Measurements from ENCODE around the gene HUWE1.
"Not testable (repeated sequence)": the region's sequence is repeated elsewhere in the genome, so short reads cannot be mapped to it uniquely, and the experiment has no call there.

The HUWE1 gene, protein sequence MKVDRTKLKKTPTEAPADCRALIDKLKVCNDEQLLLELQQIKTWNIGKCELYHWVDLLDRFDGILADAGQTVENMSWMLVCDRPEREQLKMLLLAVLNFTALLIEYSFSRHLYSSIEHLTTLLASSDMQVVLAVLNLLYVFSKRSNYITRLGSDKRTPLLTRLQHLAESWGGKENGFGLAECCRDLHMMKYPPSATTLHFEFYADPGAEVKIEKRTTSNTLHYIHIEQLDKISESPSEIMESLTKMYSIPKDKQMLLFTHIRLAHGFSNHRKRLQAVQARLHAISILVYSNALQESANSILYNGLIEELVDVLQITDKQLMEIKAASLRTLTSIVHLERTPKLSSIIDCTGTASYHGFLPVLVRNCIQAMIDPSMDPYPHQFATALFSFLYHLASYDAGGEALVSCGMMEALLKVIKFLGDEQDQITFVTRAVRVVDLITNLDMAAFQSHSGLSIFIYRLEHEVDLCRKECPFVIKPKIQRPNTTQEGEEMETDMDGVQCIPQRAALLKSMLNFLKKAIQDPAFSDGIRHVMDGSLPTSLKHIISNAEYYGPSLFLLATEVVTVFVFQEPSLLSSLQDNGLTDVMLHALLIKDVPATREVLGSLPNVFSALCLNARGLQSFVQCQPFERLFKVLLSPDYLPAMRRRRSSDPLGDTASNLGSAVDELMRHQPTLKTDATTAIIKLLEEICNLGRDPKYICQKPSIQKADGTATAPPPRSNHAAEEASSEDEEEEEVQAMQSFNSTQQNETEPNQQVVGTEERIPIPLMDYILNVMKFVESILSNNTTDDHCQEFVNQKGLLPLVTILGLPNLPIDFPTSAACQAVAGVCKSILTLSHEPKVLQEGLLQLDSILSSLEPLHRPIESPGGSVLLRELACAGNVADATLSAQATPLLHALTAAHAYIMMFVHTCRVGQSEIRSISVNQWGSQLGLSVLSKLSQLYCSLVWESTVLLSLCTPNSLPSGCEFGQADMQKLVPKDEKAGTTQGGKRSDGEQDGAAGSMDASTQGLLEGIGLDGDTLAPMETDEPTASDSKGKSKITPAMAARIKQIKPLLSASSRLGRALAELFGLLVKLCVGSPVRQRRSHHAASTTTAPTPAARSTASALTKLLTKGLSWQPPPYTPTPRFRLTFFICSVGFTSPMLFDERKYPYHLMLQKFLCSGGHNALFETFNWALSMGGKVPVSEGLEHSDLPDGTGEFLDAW (N-terminal part only)

DNA sequence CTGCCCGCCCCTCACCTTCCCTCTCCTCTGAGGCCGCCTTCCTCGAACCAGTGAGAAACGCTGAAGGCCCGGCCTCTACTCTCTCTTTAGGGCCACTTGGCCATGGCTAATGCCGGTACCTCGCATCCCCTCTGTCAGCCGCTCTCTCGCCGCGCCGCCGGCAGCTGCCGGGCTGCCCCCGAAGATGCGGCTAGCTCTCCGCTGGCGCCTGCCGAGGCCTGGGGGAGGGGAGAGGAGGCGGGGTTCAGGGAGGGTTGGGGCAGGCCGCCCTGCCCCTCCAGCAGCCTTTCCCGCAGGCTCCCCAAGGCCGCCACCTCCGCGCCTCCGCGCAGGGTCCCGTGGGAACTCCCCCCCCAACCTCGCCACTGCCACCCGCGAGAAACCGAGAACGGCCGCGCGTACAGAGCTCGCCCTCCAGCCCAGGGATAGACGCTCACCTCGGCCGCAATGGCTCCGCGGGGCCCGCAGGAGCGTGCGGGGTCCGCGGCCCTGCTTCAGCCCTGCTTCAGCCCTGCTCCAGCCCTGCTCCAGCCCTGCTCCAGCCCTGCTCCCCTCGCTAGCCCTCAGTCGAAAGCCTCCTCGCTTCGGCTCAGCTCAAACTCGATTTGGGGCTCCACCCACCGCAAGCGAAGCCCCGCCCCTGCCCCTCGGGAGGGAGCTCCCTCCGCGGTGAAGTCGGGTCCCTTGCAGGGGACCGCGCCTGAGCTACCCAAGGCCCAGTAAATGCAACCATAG is at the start of gene HUWE1:
Gene HUWE1 (minus strand): TSS at position 569 of the 735 bp plus-strand sequence. CDS start 32,612 bp downstream, outside the sequence.
- Histone ChIP-seq H3K36me3 (ENCODE audit: insufficient read depth, low read length) (no peaks in the 10 kb centered on the region), H3K9me3 (ENCODE audit: control insufficient read depth, insufficient read depth, low read length) (no peaks in the 10 kb centered on the region), H3K4me1 (ENCODE audit: insufficient read depth, low read length) (no peaks in the 10 kb centered on the region), H3K9ac (ENCODE audit: low read depth, low read length) (peak within 1 kb of the TSS; percentile 86)

GRCh38 chrX:53732797-53733196 is 46.3 kb upstream of the HUWE1 start:
- no peak overlapping the region for H3K9ac ChIP-seq (ENCODE audit: low read depth, low read length)
- no peaks in the 10 kb centered on the region for H3K4me1 ChIP-seq (ENCODE audit: insufficient read depth, low read length)
- H3K9me3 ChIP-seq (ENCODE audit: control insufficient read depth, insufficient read depth, low read length): no peaks in the 10 kb centered on the region; the same call in 1 of the 2 replicates
- H3K36me3 ChIP-seq (ENCODE audit: insufficient read depth, low read length): no peaks in the 10 kb centered on the region

- Histone ChIP-seq H3K4me1 (ENCODE audit: insufficient read depth, low read length) (no peaks in the 10 kb centered on the region), H3K36me3 (ENCODE audit: insufficient read depth, low read length) (no peaks in the 10 kb centered on the region), H3K9me3 (ENCODE audit: control insufficient read depth, insufficient read depth, low read length) (no peaks in the 10 kb centered on the region), H3K9ac (ENCODE audit: low read depth, low read length) (no peak overlapping the region)
Observed at GRCh38 chrX:53729751-53730150, 43.2 kb upstream of the HUWE1 start.

DNA sequence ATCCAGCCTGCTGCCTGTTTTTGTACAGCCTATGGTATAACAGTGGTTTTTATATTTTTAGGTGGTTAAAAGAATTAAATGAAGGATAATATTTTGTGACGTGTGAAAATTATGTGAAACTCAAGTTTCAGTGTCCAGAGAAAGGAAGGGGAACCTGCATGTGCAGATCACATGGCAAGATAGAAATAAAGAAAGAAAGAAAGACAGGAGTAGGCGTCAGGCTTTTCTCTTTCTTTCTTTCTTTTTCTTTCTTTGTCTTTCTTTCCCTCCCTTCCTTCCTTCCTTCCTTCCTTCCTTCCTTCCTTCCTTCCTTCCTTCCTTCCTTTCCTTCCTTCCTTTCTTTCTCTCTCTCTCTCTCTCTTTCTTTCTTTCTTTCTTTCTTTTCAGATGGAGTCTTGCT is 42.0 kb upstream of the HUWE1 start:
- H3K4me1 ChIP-seq (ENCODE audit: insufficient read depth, low read length): no peaks in the 10 kb centered on the region
- H3K9me3 ChIP-seq (ENCODE audit: control insufficient read depth, insufficient read depth, low read length): no peaks in the 10 kb centered on the region
- no peak overlapping the region for H3K9ac ChIP-seq (ENCODE audit: low read depth, low read length)
- H3K36me3 ChIP-seq (ENCODE audit: insufficient read depth, low read length): no peaks in the 10 kb centered on the region

DNA sequence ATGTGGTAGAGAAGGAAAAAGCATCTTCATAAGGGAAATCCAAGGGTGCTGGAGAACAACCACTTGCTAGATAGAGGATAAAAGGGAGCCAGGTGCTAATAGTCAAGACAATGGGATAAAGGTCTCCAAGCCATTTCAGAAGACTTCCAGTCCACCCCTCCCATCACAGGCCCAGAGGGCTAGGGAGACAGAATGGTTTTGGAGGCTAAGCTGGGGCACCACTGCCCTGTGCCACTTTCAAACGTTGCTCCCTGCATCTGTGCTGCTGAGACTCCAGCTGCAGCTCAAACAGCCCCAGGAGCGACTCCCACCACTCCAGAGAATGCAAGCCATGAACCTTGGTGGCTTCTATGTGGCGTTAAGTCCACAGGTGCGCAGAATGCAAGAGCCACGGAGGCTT is 38.4 kb upstream of the HUWE1 start:
- Histone ChIP-seq H3K9me3 (ENCODE audit: control insufficient read depth, insufficient read depth, low read length) (no peaks in the 10 kb centered on the region), H3K9ac (ENCODE audit: low read depth, low read length) (no peak overlapping the region)

DNA sequence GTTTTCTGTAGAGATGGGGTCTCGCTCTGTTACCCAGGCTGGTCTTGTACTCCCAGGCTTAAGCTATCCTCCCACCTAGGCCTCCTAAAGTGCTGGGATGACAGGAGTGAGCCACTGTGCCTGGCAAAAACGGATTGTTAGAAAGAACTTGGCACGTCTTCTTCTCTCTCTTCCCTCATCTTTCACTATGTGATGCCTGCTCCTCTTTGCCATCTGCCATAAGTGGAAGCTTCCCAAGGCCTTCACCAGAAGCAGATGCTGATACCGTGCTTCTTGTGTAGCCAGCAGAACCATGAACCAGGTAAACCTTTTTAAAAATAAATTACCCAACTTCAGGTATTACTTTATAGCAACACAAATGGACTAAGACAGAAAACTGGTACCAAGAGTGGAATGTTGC is 36.9 kb upstream of the HUWE1 start:
- no peaks in the 10 kb centered on the region for H3K36me3 ChIP-seq (ENCODE audit: insufficient read depth, low read length)
- H3K9me3 ChIP-seq (ENCODE audit: control insufficient read depth, insufficient read depth, low read length): no peaks in the 10 kb centered on the region
- H3K4me1 ChIP-seq (ENCODE audit: insufficient read depth, low read length): no peaks in the 10 kb centered on the region
- H3K9ac ChIP-seq (ENCODE audit: low read depth, low read length): no peak overlapping the region

More for the DNA sequence above, 38.4 kb upstream of the HUWE1 start:
- Histone ChIP-seq H3K4me1 (ENCODE audit: insufficient read depth, low read length) (no peaks in the 10 kb centered on the region), H3K36me3 (ENCODE audit: insufficient read depth, low read length) (no peaks in the 10 kb centered on the region)

GRCh38 chrX:53721610-53722009 is 35.1 kb upstream of the HUWE1 start:
- H3K4me1 ChIP-seq (ENCODE audit: insufficient read depth, low read length); H3K9ac ChIP-seq (ENCODE audit: low read depth, low read length); H3K36me3 ChIP-seq (ENCODE audit: insufficient read depth, low read length); H3K9me3 ChIP-seq (ENCODE audit: control insufficient read depth, insufficient read depth, low read length): not testable (repeated sequence)

DNA sequence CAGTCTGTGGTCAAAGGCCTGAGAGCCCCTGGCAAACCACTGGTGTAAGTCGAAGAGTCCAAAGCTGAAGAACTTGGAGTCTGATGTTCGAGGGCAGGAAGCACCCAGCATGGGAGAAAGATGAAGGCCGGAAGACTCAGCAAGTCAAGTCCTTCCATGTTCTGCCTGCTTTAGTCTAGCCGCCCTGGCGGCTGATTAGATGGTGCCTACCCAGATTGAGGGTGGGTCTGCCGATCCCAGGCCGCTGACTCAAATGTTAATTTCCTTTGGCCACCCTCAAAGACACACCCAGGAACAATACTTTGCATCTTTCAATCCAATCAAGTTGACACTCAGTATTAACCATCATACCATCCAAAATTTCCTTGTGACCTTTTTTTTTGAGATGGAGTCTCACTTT is 33.1 kb upstream of the HUWE1 start:
- not testable (repeated sequence) for H3K9me3 ChIP-seq (ENCODE audit: control insufficient read depth, insufficient read depth, low read length); H3K4me1 ChIP-seq (ENCODE audit: insufficient read depth, low read length); H3K36me3 ChIP-seq (ENCODE audit: insufficient read depth, low read length); H3K9ac ChIP-seq (ENCODE audit: low read depth, low read length)

DNA sequence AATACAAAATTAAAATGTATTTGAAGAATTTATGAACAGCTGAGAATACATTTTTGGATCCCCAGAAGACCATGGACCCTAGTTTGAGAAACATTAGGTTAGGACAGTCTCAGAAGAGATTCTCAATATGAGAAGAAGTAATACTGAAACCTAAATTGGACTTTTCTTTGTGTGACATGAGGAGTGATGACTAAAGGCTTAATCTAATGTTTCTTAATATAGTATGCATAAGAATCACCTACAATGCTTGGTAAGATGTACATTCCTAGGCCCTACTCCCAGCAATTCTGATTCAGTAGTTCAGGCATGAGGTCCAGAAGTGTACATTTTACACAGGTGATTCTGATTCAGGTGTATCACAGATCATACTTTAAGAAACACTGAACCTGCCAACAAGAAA is 31.6 kb upstream of the HUWE1 start:
- Histone ChIP-seq H3K9me3 (ENCODE audit: control insufficient read depth, insufficient read depth, low read length) (no peaks in the 10 kb centered on the region), H3K36me3 (ENCODE audit: insufficient read depth, low read length) (no peaks in the 10 kb centered on the region), H3K4me1 (ENCODE audit: insufficient read depth, low read length) (0 out of 2 replicates have a peak, but pooled peaks cover 10% of the 10 kb centered on the region), H3K9ac (ENCODE audit: low read depth, low read length) (no peak overlapping the region)

DNA sequence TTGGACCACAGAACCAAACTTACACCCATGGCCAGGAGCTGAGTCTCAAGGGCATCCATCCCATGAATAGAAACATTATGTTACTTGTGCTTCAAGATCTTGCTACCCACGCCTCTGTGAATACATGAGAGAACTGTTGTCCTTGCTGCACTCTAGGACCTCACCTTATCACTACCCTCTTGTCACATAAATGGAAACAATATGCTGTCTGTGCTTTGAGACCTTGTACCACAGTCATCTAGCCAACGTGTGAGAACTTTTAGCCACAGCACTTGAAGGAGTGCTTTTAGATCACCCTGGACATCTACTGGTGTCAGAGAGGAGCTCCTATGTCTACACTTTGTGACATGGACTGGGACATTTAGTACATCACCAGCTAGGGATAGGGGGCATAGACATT is 30.7 kb upstream of the HUWE1 start:
- H3K36me3 ChIP-seq (ENCODE audit: insufficient read depth, low read length): no peaks in the 10 kb centered on the region
- H3K9me3 ChIP-seq (ENCODE audit: control insufficient read depth, insufficient read depth, low read length): no peaks in the 10 kb centered on the region
- H3K9ac ChIP-seq (ENCODE audit: low read depth, low read length): no peak overlapping the region
- 0 out of 2 replicates have a peak, but pooled peaks cover 10% of the 10 kb centered on the region for H3K4me1 ChIP-seq (ENCODE audit: insufficient read depth, low read length)

GRCh38 chrX:53716328-53717088 is 30.0 kb upstream of the HUWE1 start:
- no peak overlapping the region for H3K9ac ChIP-seq (ENCODE audit: low read depth, low read length)
- no peaks in the 10 kb centered on the region for H3K36me3 ChIP-seq (ENCODE audit: insufficient read depth, low read length)
- H3K9me3 ChIP-seq (ENCODE audit: control insufficient read depth, insufficient read depth, low read length): no peaks in the 10 kb centered on the region
- 0 out of 2 replicates have a peak, but pooled peaks cover 10% of the 10 kb centered on the region for H3K4me1 ChIP-seq (ENCODE audit: insufficient read depth, low read length)

GRCh38 chrX:53715346-53715924 is 28.9 kb upstream of the HUWE1 start:
- no peaks in the 10 kb centered on the region for H3K36me3 ChIP-seq (ENCODE audit: insufficient read depth, low read length)
- 0 out of 2 replicates have a peak, but pooled peaks cover 10% of the 10 kb centered on the region for H3K4me1 ChIP-seq (ENCODE audit: insufficient read depth, low read length)
- no peaks in the 10 kb centered on the region for H3K9me3 ChIP-seq (ENCODE audit: control insufficient read depth, insufficient read depth, low read length)
- no peak overlapping the region for H3K9ac ChIP-seq (ENCODE audit: low read depth, low read length)

Data from ES-I3 (cell line).